Activated naive CD4-positive, alpha-beta T cell treated with anti-CD3 and anti-CD28 coated beads for 36 hours (primary cell): ENCODE measurements around the gene MPHOSPH9. TPM values are rescaled to one million over a fixed set of nuclear protein-coding genes. Genes with fewer than 3 reads are reported as not detected.

Source experiments
- CTCF ChIA-PET: fragments of 350-600 bp; sonication (Branson Sonifier 250); formaldehyde crosslinking; loops from one replicate; lab custom pipeline; 2021; ENCODE audit warnings: antibody characterized with exemption; lab: Charles Lee
- DNase-seq: peaks from one replicate; pipeline ENCODE4 v3.0.0-alpha.2; 2020
- H3K27ac Mint-ChIP-seq: one replicate; pipeline ENCODE4 v1.8.0; 2021; ENCODE audit warnings: mild to moderate bottlenecking, mixed read lengths
- H3K27me3 Mint-ChIP-seq: one replicate; pipeline ENCODE4 v1.8.0; 2021; ENCODE audit warnings: low read depth, mixed read lengths
- H3K36me3 Mint-ChIP-seq: one replicate; pipeline ENCODE4 v1.8.0; 2021; ENCODE audit warnings: low read depth, mixed read lengths
- H3K4me1 Mint-ChIP-seq: one replicate; pipeline ENCODE4 v1.8.0; 2021; ENCODE audit warnings: low read depth, mixed read lengths
- H3K4me3 Mint-ChIP-seq: one replicate; pipeline ENCODE4 v1.8.0; 2021; ENCODE audit warnings: mild to moderate bottlenecking, moderate library complexity, mixed read lengths
- H3K9me3 Mint-ChIP-seq: one replicate; pipeline ENCODE4 v1.8.0; 2021; ENCODE audit warnings: mixed read lengths
- intact Hi-C: fragments of 100-400 bp; cut with micrococcal nuclease; formaldehyde crosslinking; loops from one replicate; pipeline ENCODE4 v1.15.1; 2023
- total RNA-seq, 2 experiments: library from RNA; stranded (reverse); gene quantifications; one replicate each; pipeline ENCODE4 v1.2.3, GENCODE V29; 2021

The MPHOSPH9 gene
- total RNA-seq, 2 experiments from 2014 or later = 111 to 114 TPM

DNA sequence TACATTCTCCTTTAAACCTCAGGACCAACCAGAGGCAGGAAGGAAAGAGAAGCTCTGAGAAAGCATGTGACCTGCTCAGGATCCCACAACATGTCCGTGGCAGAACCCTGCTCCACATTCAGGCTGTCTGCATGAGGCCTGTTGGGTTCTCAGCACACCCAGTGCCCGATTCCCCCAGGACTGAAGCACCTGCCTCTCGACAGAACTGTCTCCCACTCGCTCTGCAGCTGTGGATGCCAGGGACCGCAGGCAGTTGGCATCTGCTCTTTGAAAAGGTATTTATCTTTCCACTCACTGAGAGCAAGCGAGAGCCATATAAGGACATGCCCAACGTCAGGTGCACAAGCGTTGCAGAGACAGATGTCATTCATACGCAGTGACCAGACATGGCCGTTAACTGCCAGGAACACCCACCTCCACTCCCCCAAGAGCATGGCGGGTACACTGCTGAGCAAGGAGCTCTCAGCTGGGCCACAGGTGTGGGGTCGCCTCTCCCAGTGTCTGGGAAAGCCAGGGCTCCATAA is 101.0 kb downstream of the MPHOSPH9 start:
- DNase-seq = peak; percentile 74
- H3K27ac Mint-ChIP-seq = peak overlapping the region; percentile 85
- H3K9me3 Mint-ChIP-seq = no peaks in the 10 kb centered on the region
- intact Hi-C loops = loop anchor here (1.0 to 5.0 kb wide), 3 partner anchors 12 to 90 kb away; no protein-coding TSS in a partner anchor
- no peaks in the 10 kb centered on the region for H3K27me3 Mint-ChIP-seq
- CTCF ChIA-PET = no interaction called here
- peak overlapping the region; percentile 77 for H3K4me3 Mint-ChIP-seq
- peaks cover 1% of the 10 kb centered on the region for H3K36me3 Mint-ChIP-seq
- peaks cover 41% of the 10 kb centered on the region for H3K4me1 Mint-ChIP-seq

DNA sequence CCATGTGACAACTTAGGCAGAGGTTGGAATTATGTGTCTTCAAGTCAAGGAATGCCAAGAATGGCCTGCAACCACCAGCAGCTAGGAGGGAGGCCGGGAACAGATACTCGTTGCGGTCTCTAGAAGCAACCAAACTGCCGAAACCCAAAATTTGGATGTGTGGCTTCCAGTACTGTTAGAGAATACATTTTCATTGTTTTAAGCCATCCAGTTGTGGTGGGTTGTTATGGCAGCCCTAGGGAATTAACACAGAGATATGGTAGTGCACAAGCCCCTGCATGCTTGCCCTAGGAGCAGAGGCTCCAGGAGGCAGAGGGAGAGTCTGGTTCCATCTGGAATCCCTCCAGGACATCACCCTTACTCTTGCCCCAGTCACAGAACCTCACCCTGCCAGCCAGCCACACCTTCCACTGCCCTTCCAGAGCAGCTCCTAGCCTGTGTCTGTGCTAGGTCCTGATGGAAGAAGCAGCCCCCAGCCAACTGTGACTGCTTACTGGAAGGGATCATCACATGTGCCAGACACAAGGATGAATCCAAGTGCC is 101.6 kb downstream of the MPHOSPH9 start:
- H3K4me1 Mint-ChIP-seq = peaks cover 46% of the 10 kb centered on the region
- H3K9me3 Mint-ChIP-seq = no peaks in the 10 kb centered on the region
- H3K27ac Mint-ChIP-seq = peak overlapping the region; percentile 85
- CTCF ChIA-PET = no interaction called here
- H3K27me3 Mint-ChIP-seq = no peaks in the 10 kb centered on the region
- no peak for DNase-seq
- H3K4me3 Mint-ChIP-seq = peak overlapping the region; percentile 77
- intact Hi-C loops = loop anchor here (5.0 kb wide), 1 partner anchor 89 kb away; no protein-coding TSS in a partner anchor
- peaks cover 1% of the 10 kb centered on the region for H3K36me3 Mint-ChIP-seq

DNA sequence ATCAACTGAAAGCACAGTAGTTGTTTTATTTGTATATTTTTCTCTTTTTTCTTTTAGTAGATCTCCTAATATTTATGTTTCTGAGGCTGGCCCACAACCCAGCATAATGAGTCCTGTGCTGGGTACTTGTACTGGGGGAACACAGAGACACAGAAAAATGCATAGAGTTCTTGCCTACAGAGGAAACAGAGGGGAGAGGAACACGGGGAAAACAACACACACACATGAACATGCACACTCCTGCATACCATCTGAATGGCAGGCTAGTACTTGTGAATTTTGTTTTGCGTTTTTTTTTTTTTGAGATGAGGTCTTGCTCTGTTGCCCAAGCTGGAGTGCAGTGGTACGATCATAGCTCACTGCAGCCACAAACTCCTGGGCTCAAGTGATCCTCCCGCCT is 103.3 kb downstream of the MPHOSPH9 start:
- Mint-ChIP-seq H3K4me3 (no peak overlapping the region), H3K9me3 (no peaks in the 10 kb centered on the region), H3K4me1 (peaks cover 46% of the 10 kb centered on the region), H3K27me3 (no peaks in the 10 kb centered on the region), H3K27ac (no peak overlapping the region), H3K36me3 (no peaks in the 10 kb centered on the region)
- DNase-seq = no peak
- CTCF ChIA-PET = interaction anchor here (0.7 kb wide), 1 partner anchor 85 kb away, joined by 3 read pairs; no protein-coding TSS in a partner anchor
- intact Hi-C loops = loop anchor here (5.0 kb wide), 1 partner anchor 87 kb away; no protein-coding TSS in a partner anchor

DNA sequence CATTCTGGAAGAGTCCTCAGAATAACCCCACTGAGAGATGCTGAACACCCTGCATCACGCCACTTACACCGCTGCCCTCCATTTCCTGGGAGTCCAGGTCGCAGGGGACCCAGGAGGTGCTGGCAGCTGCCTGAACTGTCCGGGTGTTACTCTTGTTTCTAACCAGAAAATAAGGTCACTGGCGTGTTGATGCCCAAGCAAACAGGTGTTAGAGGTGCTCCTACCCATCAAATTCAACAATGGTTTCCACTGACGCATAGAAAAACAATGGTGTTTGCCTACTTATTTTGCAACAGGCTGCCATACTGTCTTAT is 105.8 kb downstream of the MPHOSPH9 start:
- no peaks in the 10 kb centered on the region for H3K27me3 Mint-ChIP-seq
- peaks cover 46% of the 10 kb centered on the region for H3K4me1 Mint-ChIP-seq
- no peak overlapping the region for H3K27ac Mint-ChIP-seq
- DNase-seq = no peak
- no peak overlapping the region for H3K4me3 Mint-ChIP-seq
- intact Hi-C loops = no loop called here
- CTCF ChIA-PET = no interaction called here
- no peaks in the 10 kb centered on the region for H3K9me3 Mint-ChIP-seq
- no peaks in the 10 kb centered on the region for H3K36me3 Mint-ChIP-seq

DNA sequence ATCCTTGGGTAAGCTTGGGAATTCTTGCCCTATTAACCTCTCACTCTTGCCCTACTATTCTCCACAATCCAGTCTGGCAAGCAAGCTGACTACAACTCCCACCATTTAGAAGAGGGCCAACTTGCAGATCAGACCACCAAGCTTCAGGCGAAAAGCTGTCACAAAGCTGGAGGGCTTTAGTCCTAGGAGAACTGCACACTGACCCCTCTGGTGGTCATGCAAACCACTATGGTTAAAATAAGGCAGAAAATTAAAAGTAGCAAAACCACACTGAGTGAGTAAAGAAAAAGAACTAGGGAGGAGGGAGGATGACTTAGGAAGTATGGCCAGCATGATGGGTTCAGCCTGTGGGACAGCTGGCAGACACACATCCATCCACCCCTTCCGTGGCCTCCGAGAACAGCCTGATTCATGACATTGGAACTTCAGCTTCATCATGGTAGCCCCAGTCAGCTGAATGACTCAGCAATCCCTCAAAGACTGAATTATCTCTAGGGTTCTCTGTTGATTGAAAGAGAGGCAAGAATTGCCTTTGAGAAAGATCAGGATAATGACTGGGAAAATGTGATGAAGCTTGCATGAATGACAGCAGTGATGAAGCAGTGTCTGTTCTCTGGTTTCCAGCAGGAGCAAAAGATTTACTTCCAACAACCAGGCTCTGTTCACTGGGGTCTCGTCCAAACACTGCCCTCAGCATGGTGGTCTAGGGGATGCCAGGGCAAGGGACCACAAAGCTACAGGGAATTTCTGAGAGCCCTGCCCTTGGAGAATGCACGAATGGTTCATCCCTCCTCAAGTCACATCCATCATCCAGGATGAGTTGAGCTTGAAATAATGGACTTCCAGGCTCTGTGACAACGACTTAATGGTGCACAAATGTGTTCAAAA is 106.4 kb downstream of the MPHOSPH9 start:
- DNase-seq = no peak
- Mint-ChIP-seq H3K4me3 (no peak overlapping the region), H3K27ac (no peak overlapping the region), H3K4me1 (peaks cover 45% of the 10 kb centered on the region), H3K27me3 (no peaks in the 10 kb centered on the region), H3K36me3 (no peaks in the 10 kb centered on the region), H3K9me3 (no peaks in the 10 kb centered on the region)
- intact Hi-C loops = no loop called here
- CTCF ChIA-PET = no interaction called here

DNA sequence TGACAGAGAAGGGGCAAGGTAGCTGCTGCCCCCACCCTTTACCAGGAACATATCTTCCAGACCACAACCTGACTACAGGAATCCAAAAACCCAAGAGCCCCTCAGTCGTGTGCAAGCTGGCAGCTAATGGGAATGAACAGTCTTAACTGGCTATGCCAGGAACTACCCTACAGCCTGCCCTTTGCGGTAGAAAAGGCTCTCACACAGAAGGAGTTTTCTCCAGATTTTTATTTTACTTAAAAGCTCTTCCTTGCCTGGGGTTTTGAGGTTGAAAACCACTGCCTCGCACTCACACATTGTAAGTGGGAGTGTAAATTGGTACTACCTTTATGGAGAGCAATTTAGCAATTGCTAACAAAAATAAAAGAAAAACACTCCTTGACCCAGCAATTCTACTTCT is 110.3 kb downstream of the MPHOSPH9 start:
- CTCF ChIA-PET = interaction anchor here (0.6 kb wide), 1 partner anchor 64 kb away, joined by 4 read pairs; no protein-coding TSS in a partner anchor
- Mint-ChIP-seq H3K36me3 (no peaks in the 10 kb centered on the region), H3K4me3 (no peak overlapping the region), H3K4me1 (peaks cover 60% of the 10 kb centered on the region), H3K27ac (peak overlapping the region; percentile 48), H3K9me3 (no peaks in the 10 kb centered on the region), H3K27me3 (no peaks in the 10 kb centered on the region)
- peak; percentile 22 for DNase-seq
- intact Hi-C loops = no loop called here

DNA sequence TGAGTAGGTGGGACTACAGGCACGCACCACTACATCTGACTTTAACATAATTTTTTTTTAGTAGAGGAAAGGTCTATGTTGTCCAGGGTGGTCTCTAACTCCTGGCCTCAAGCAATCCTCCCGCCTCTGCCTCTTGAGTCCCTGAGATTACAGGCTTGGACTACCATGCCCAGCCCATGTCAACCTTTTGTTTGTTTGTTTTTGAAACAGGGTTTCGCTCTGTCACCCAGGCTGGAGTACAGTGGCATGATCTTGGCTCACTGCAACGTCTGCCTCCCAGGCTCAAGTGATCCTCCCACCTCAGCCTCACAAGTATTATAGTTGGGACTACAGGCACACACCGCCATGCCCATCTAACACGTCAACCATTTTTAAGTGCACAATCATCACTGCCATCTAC is 111.3 kb downstream of the MPHOSPH9 start:
- no peaks in the 10 kb centered on the region for H3K27me3 Mint-ChIP-seq
- H3K4me3 Mint-ChIP-seq = no peak overlapping the region
- peaks cover 62% of the 10 kb centered on the region for H3K4me1 Mint-ChIP-seq
- H3K27ac Mint-ChIP-seq = peak overlapping the region; percentile 48
- no peaks in the 10 kb centered on the region for H3K9me3 Mint-ChIP-seq
- no peaks in the 10 kb centered on the region for H3K36me3 Mint-ChIP-seq
- CTCF ChIA-PET = interaction anchor here (1.4 to 1.9 kb wide), 3 partner anchors 15 to 79 kb away, joined by 4 to 6 read pairs (median 5); no protein-coding TSS in a partner anchor
- DNase-seq = no peak
- intact Hi-C loops = no loop called here

DNA sequence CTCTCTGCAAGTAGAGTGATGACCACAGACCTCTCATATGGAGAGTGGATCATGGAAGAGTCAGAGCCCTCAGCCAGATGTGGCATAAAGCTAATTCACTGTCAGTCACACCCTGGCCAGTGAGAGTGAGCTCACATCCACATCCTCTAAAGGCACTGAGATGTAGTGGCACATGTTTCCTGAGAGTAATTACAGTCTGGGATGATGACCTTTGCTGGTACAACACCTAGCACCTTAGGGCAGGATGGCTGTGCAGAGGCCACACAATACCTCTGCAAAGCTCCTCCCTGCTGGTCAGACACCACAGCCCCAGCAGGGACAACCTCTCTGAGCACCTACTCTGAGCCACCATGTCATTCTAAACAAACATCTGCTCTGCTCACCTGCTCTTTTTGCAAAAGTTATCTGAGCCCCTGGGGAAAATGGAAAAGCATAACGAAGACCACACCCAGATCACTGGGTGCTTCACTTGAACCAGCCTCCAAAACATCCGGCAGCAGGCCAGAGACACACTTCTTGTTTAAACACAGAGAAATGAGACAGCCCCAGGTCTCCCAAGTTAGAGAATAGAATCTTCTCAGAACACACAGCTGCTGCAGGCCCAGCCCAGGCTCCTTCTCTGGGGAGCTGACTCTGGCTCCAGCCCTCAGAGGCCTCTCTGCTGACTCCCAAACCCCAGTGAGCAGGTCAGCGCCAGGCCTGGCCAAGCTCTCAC is 112.3 kb downstream of the MPHOSPH9 start:
- Mint-ChIP-seq H3K36me3 (no peaks in the 10 kb centered on the region), H3K9me3 (no peaks in the 10 kb centered on the region), H3K4me3 (no peak overlapping the region), H3K4me1 (peaks cover 65% of the 10 kb centered on the region), H3K27me3 (no peaks in the 10 kb centered on the region), H3K27ac (peak overlapping the region; percentile 68)
- DNase-seq = peak; percentile 75
- CTCF ChIA-PET = interaction anchor here (0.5 to 1.9 kb wide), 8 partner anchors 14 to 78 kb away, joined by 3 to 6 read pairs (median 4); no protein-coding TSS in a partner anchor
- intact Hi-C loops = loop anchor here (1.0 kb wide), 4 partner anchors 12 to 113 kb away; partner anchors contain the start of genes MPHOSPH9 and MTRFR

DNA sequence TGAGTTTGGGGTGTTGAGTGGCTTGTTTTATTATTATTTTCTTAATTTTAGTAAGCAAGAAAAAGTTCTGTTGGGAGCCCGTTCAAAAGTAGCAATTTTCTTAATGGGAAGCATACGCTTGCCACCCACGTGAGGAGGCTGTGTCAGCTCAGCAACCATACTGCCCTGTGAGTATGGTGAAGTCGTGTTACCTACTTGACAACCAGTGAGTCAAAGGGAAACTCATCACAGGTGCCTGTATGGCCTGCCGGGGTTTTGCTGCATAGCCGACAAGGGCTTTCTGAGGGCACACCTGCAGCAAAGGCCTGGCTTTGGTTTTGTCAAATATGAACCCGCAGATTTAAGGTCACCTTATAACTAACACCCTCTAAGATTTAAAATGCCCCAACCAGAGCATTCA is 113.1 kb downstream of the MPHOSPH9 start:
- intact Hi-C loops = loop anchor here (1.0 kb wide), 4 partner anchors 12 to 113 kb away; partner anchors contain the start of genes MPHOSPH9 and MTRFR
- Mint-ChIP-seq H3K4me3 (no peak overlapping the region), H3K27ac (peak overlapping the region; percentile 68), H3K36me3 (no peaks in the 10 kb centered on the region), H3K27me3 (no peaks in the 10 kb centered on the region), H3K9me3 (no peaks in the 10 kb centered on the region), H3K4me1 (peaks cover 73% of the 10 kb centered on the region)
- DNase-seq = peak; percentile 82
- CTCF ChIA-PET = interaction anchor here (1.8 to 1.9 kb wide), 2 partner anchors 13 to 77 kb away, joined by 4 to 5 read pairs; no protein-coding TSS in a partner anchor

DNA sequence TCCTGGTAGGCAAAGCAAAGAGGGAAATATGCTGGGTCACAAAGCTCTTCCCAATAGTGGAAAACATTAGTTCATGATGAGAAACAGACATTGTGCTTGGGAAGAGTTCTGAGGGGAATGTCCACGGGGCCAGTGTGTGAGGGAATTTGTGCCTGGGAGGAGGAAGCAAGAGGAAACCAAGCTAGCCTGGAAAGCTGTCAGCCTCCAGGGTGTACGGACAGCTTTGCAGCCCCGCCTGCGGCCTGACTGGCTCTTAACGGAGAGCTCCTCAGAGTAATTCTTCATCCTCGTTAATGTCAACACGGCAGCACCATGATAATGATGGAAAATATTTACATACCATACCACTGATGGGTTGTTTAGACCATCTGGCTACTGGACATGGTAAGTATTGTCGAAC is 114.4 kb downstream of the MPHOSPH9 start:
- Mint-ChIP-seq H3K9me3 (no peaks in the 10 kb centered on the region), H3K27ac (no peak overlapping the region), H3K4me3 (no peak overlapping the region), H3K4me1 (peaks cover 83% of the 10 kb centered on the region), H3K36me3 (no peaks in the 10 kb centered on the region), H3K27me3 (no peaks in the 10 kb centered on the region)
- DNase-seq = no peak
- intact Hi-C loops = no loop called here
- CTCF ChIA-PET = interaction anchor here (0.7 to 1.2 kb wide), 5 partner anchors 12 to 76 kb away, joined by 3 to 4 read pairs (median 3); no protein-coding TSS in a partner anchor

DNA sequence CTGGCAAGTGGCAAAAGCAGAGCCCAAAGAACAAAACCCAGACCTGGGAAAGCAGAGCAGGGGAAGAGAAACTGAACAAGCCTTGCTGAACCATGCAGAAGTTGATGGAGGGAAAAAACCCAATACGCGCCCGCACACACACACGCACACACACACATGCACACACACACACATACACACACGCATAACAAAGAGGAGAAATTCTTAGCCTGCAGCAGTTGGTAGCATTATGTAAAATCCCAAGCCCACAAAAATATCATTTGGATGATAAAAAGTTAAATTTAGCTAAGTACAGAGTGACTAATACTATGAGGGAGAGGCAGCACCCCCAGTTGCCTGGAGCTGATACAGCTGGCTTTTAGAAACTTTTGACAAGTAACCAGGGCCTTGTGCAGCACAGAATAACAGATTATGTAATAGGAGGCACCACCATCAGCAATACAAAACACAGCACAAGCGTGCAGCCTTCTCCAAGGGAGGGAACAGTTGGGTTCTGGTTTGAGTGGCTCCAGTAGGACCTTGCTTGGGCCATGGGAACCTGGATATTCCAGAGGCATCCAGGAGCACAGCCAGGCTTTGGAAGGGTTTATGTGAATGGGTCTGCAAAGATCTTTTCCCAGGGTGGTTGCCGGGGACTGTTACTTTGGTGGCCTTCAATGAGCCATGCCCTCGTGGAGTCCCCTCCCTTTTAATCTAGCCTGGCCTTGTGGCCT is 117.4 kb downstream of the MPHOSPH9 start:
- DNase-seq = peak; percentile 66
- Mint-ChIP-seq H3K4me1 (peaks cover 71% of the 10 kb centered on the region), H3K27ac (peak overlapping the region; percentile 68), H3K27me3 (no peaks in the 10 kb centered on the region), H3K36me3 (no peaks in the 10 kb centered on the region), H3K4me3 (peak overlapping the region; percentile 40), H3K9me3 (no peaks in the 10 kb centered on the region)
- intact Hi-C loops = loop anchor here (1.0 kb wide), 1 partner anchor 39 kb away; no protein-coding TSS in a partner anchor
- CTCF ChIA-PET = interaction anchor here (0.7 to 2.1 kb wide), 2 partner anchors 33 to 40 kb away, joined by 3 to 9 read pairs; no protein-coding TSS in a partner anchor
